GM12878 (cell line): ENCODE results near the gene PABPC1L. TPM values are rescaled to one million over a fixed set of nuclear protein-coding genes. Genes with fewer than 3 reads are reported as not detected.

Experiments used
- ATAC-seq: fragments of 200-7000 bp; cut with Tn5 transposase; 3 replicates; pipeline ENCODE4 v1.9.1; 2020; ENCODE audit warnings: mild to moderate bottlenecking, moderate library complexity
- BruUV-seq: library from RNA; stranded (reverse); fragments of 400-500 nt; replicated peaks from 2 replicates; lab custom pipeline; 2021; lab: Mats Ljungman, UMichigan
- CTCF ChIA-PET: fragments of 300-600 bp; sonication (Branson Sonifier 250); formaldehyde crosslinking; extraction: SDS; loops from one replicate; lab custom pipeline; 2021; ENCODE audit warnings: inconsistent platforms; lab: Yijun Ruan, JAX
- POLR2A ChIA-PET: fragments of 350-600 bp; formaldehyde crosslinking; extraction: SDS; loops from one replicate; lab custom pipeline; 2021; ENCODE audit warnings: inconsistent platforms; lab: Charles Lee
- RAD21 ChIA-PET: fragments of 300-600 bp; sonication (Branson Sonifier 250); formaldehyde crosslinking; loops from one replicate; lab custom pipeline; 2023; ENCODE audit warnings: antibody characterized with exemption; ENCODE audit not compliant: unreplicated experiment; lab: Charles Lee
- SMC1A ChIA-PET: fragments of 300-600 bp; sonication (Branson Sonifier 250); formaldehyde crosslinking; loops from one replicate; lab custom pipeline; 2023; ENCODE audit not compliant: unreplicated experiment, uncharacterized antibody; lab: Charles Lee
- DNase-seq: peaks from one replicate; pipeline ENCODE4 v3.0.0-alpha.2; 2011; ENCODE audit warnings: low read depth, low spot score
- FAIRE-seq: peaks from 3 replicates; lab custom pipeline; 2011; peaks lifted over from hg19 to GRCh38; lab: Jason Lieb, UNC
- H2AFZ ChIP-seq: 2 replicates; pipeline ENCODE4 v1.6.0; 2011; ENCODE audit warnings: low read depth, low read length, control low read depth; ENCODE audit not compliant: control insufficient read depth
- H3K27ac ChIP-seq: 2 replicates; pipeline ENCODE4 v1.5.1; 2011; ENCODE audit warnings: control low read depth; ENCODE audit not compliant: control insufficient read depth, insufficient read depth
- H3K27me3 ChIP-seq, 2 experiments: replicated peaks in 1 of 2; 2 replicates each; pipeline versions ENCODE4 v1.6.0 to v1.6.1; 2011; ENCODE audit warnings: low read length in 1 of 2; ENCODE audit not compliant: control insufficient read depth in 2 of 2, insufficient read depth in 2 of 2
- H3K36me3 ChIP-seq, 2 experiments: 2 replicates each; pipeline ENCODE4 v1.5.1; 2011; ENCODE audit warnings: low read length in 1 of 2; ENCODE audit not compliant: control insufficient read depth in 2 of 2, insufficient read depth in 2 of 2
- H3K4me1 ChIP-seq: 2 replicates; pipeline ENCODE4 v1.6.1; 2011; ENCODE audit warnings: mild to moderate bottlenecking, low read length, moderate library complexity, mixed read lengths; ENCODE audit not compliant: control insufficient read depth, insufficient read depth
- H3K4me2 ChIP-seq: 2 replicates; pipeline ENCODE4 v1.6.0; 2011; ENCODE audit warnings: control low read depth; ENCODE audit not compliant: control insufficient read depth, insufficient read depth
- H3K4me3 ChIP-seq: fragments of 200-600 bp; sonication (generic); 2 replicates; pipeline ENCODE4 v1.5.1; 2016
- H3K79me2 ChIP-seq: 2 replicates; pipeline ENCODE4 v1.6.0; 2011; ENCODE audit warnings: low read length; ENCODE audit not compliant: control insufficient read depth, insufficient read depth
- H3K9ac ChIP-seq: 2 replicates; pipeline ENCODE4 v1.8.0; 2011; ENCODE audit warnings: low read length, control low read depth, mixed read lengths; ENCODE audit not compliant: control insufficient read depth, insufficient read depth
- H3K9me3 ChIP-seq: replicated peaks from 3 replicates; pipeline ENCODE4 v1.5.1; 2011; ENCODE audit warnings: mild to moderate bottlenecking, low read length; ENCODE audit not compliant: control insufficient read depth, insufficient read depth
- H4K20me1 ChIP-seq: 2 replicates; pipeline ENCODE4 v1.6.0; 2011; ENCODE audit not compliant: control insufficient read depth, insufficient read depth
- BCLAF1 ChIP-seq: fragments of 450-650 bp; IDR thresholded peaks from 2 replicates; pipeline ENCODE4 v1.6.1; 2017; ENCODE audit warnings: antibody characterized with exemption, mild to moderate bottlenecking, moderate library complexity
- CHD1 ChIP-seq: IDR thresholded peaks from 2 replicates; pipeline ENCODE4 v1.6.1; 2012; ENCODE audit warnings: low read depth, low read length, improper control_type of control experiment
- FOXK2 ChIP-seq: fragments of 450-650 bp; IDR thresholded peaks from 2 replicates; pipeline ENCODE4 v1.6.1; 2017; ENCODE audit warnings: mild to moderate bottlenecking, moderate library complexity
- IRF4 ChIP-seq: IDR thresholded peaks from 2 replicates; pipeline ENCODE4 v1.6.1; 2011; ENCODE audit warnings: low read depth, low read length
- JUND ChIP-seq: IDR thresholded peaks from 2 replicates; pipeline ENCODE4 v1.6.1; 2012; ENCODE audit warnings: low read depth, mild to moderate bottlenecking, low read length, improper control_type of control experiment, moderate library complexity
- MYC ChIP-seq: IDR thresholded peaks from 2 replicates; pipeline ENCODE4 v1.6.1; 2011; ENCODE audit warnings: mild to moderate bottlenecking, low read length, moderate library complexity, inconsistent platforms; ENCODE audit not compliant: insufficient read depth, insufficient replicate concordance, insufficient read length, severe bottlenecking
- SIX5 ChIP-seq: IDR thresholded peaks from 2 replicates; pipeline ENCODE4 v1.6.1; 2011; ENCODE audit warnings: mild to moderate bottlenecking, low read depth, low read length, moderate library complexity; ENCODE audit not compliant: severe bottlenecking
- SPI1 ChIP-seq: IDR thresholded peaks from 2 replicates; pipeline ENCODE4 v1.6.1; 2011; ENCODE audit warnings: low read depth, mild to moderate bottlenecking, low read length, moderate library complexity, borderline replicate concordance; ENCODE audit not compliant: insufficient read depth
- TCF3 ChIP-seq: IDR thresholded peaks from 2 replicates; pipeline ENCODE4 v1.6.1; 2012; ENCODE audit warnings: low read depth, mild to moderate bottlenecking, low read length, borderline replicate concordance; ENCODE audit not compliant: insufficient read depth
- USF2 ChIP-seq: IDR thresholded peaks from 2 replicates; pipeline ENCODE4 v1.6.1; 2011; ENCODE audit warnings: low read depth, low read length, improper control_type of control experiment, borderline replicate concordance
- YY1 ChIP-seq: IDR thresholded peaks from 2 replicates; pipeline ENCODE4 v1.6.1; 2011; ENCODE audit warnings: low read depth, mild to moderate bottlenecking, low read length
- WGBS: methylation state at CpG from one replicate; pipeline ENCODE4 v1.1.6; 2016; ENCODE audit warnings: low lambda C conversion rate; ENCODE audit not compliant: insufficient replicate concordance, insufficient coverage; ENCODE audit errors: missing lambda C conversion rate; 5-methylcytosine and 5-hydroxymethylcytosine counted together
- in situ Hi-C: fragments of 300-500 bp; cut with MboI; formaldehyde crosslinking; loops from 9 replicates; pipeline ENCODE4 v1.14.3; 2018; ENCODE audit warnings: mixed read lengths
- intact Hi-C: fragments of 100-400 bp; cut with micrococcal nuclease; formaldehyde crosslinking; loops from one replicate; pipeline ENCODE4 v1.14.2; 2022; ENCODE audit not compliant: unreplicated experiment
- polyA plus RNA-seq, 11 experiments: library from polyadenylated mRNA; depleted of rRNA in 4 of 11; unstranded in 6 of 11; stranded (reverse) in 5 of 11; fragments of >200 nt; fragmentation: Nextera tagmentation in 4 of 11; fragmentation: Illumina TruSeq in 1 of 11; extraction: Ambion mirVana in 4 of 11; extraction: Trizol in 1 of 11; gene quantifications; 1 replicate in 1 of 11; 2 replicates in 10 of 11; pipeline versions ENCODE4 v1.2.1 to v1.2.3, GENCODE V29; 2011 to 2016; ENCODE audit warnings: inconsistent platforms in 2 of 11, missing spikeins in 2 of 11, low read depth in 1 of 11
- total RNA-seq, 4 experiments: library from RNA; depleted of rRNA in 3 of 4; stranded (reverse); fragments of >200 nt in 3 of 4; fragmentation: Illumina TruSeq in 1 of 4; extraction: Trizol in 1 of 4; gene quantifications; 2 replicates each; pipeline versions ENCODE4 v1.2.1 to v1.2.3, GENCODE V29; 2013 to 2021
- TF ChIP-seq, protein P1 (sequence below): IDR thresholded peaks from 2 replicates; pipeline ENCODE4 v1.6.1; 2012; ENCODE audit warnings: low read depth, low read length, improper control_type of control experiment

Gene PABPC1L
- total and polyA plus RNA-seq, 10 of the 15 experiments (the other 5 are each of a cell fraction or from before 2014, with no cell fraction given) = 6.1 to 66.8 (median 11.9) TPM

DNA sequence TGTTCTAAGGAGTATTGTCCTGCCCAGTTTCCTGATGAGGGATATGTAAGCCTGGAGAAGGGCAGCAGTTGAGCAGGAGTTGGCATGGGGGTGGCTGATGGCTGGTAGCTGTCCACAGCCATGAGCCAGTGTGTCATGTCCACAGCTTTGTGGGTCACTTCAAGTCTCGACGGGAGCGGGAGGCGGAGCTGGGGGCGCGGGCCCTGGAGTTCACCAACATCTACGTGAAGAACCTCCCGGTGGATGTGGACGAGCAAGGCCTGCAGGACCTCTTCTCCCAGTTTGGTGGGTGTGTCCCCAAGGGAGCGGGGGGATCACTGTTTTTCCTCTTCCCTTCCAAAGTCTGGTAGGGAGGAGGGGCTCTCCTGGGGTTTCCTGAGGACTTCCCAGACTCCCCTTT lies 8.9 kb downstream of the PABPC1L start:
- H3K36me3 ChIP-seq = peaks cover 4 to 6% of the 10 kb centered on the region in 2 experiments; a peak in 3 of 4 replicates
- POLR2A ChIA-PET = interaction anchor here (1.6 kb wide), 1 partner anchor 38 kb away, joined by 3 read pairs; no protein-coding TSS in a partner anchor
- RAD21 ChIA-PET = no interaction called here
- TF ChIP-seq CHD1 = no peak
- no peak for TF ChIP-seq USF2
- no peak for TF ChIP-seq BCLAF1
- no peak for TF ChIP-seq SIX5
- no peak for TF ChIP-seq MYC
- TF ChIP-seq JUND = no peak
- TF ChIP-seq IRF4 = no peak
- no peak for TF ChIP-seq FOXK2
- no peak for TF ChIP-seq SPI1
- TF ChIP-seq YY1 = no peak
- TF ChIP-seq, protein P1, sequence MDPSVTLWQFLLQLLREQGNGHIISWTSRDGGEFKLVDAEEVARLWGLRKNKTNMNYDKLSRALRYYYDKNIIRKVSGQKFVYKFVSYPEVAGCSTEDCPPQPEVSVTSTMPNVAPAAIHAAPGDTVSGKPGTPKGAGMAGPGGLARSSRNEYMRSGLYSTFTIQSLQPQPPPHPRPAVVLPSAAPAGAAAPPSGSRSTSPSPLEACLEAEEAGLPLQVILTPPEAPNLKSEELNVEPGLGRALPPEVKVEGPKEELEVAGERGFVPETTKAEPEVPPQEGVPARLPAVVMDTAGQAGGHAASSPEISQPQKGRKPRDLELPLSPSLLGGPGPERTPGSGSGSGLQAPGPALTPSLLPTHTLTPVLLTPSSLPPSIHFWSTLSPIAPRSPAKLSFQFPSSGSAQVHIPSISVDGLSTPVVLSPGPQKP = no peak
- no peak for TF ChIP-seq TCF3
- H2AFZ ChIP-seq = no peak overlapping the region
- H3K4me1 ChIP-seq = no peaks in the 10 kb centered on the region
- no peak overlapping the region for H3K4me3 ChIP-seq
- FAIRE-seq = no peak
- SMC1A ChIA-PET = interaction anchor here (1.2 kb wide), 1 partner anchor 49 kb away, joined by 3 read pairs; no protein-coding TSS in a partner anchor
- BruUV-seq = no TSS peak
- no peak overlapping the region for H3K9ac ChIP-seq
- H3K27ac ChIP-seq = no peak overlapping the region
- H3K4me2 ChIP-seq = no peak overlapping the region
- WGBS = 98% methylated on average over 10 of the region's 10 CpGs
- H3K27me3 ChIP-seq = no peaks in the 10 kb centered on the region
- no peaks in the 10 kb centered on the region for H3K79me2 ChIP-seq
- in situ Hi-C loops = no loop called here
- no peaks in the 10 kb centered on the region for H3K9me3 ChIP-seq
- ATAC-seq = no peak
- intact Hi-C loops = no loop called here
- H4K20me1 ChIP-seq = no peaks in the 10 kb centered on the region
- DNase-seq = no peak
- CTCF ChIA-PET = interaction anchor here (1.4 kb wide), 1 partner anchor 125 kb away, joined by 3 read pairs; no protein-coding TSS in a partner anchor
